Activated B cell treated with CpG ODN at 0.5 μM for 24 hours (primary cell): ENCODE results near the gene STRN4. TPM values are rescaled to one million over a fixed set of nuclear protein-coding genes. Genes with fewer than 3 reads are reported as not detected.
"Not testable (repeated sequence)": the region's sequence is repeated elsewhere in the genome, so short reads cannot be mapped to it uniquely, and the experiment has no call there.

Experiments
- ATAC-seq: fragments of 200-7000 bp; cut with Tn5 transposase; one replicate; pipeline ENCODE4 v1.10.0; 2021; ENCODE audit warnings: low read depth, mild to moderate bottlenecking, moderate library complexity
- CTCF ChIA-PET: fragments of 350-600 bp; sonication (Branson Sonifier 250); formaldehyde crosslinking; loops from one replicate; lab custom pipeline; 2021; ENCODE audit warnings: antibody characterized with exemption; lab: Charles Lee
- POLR2A ChIA-PET: fragments of 350-600 bp; sonication (Branson Sonifier 250); formaldehyde crosslinking; loops from one replicate; lab custom pipeline; 2021; ENCODE audit warnings: antibody characterized with exemption; lab: Charles Lee
- DNase-seq: peaks from one replicate; pipeline ENCODE4 v3.0.0; 2022
- H3K27ac Mint-ChIP-seq: one replicate; pipeline ENCODE4 v1.8.0; 2020; ENCODE audit warnings: mixed read lengths
- H3K27me3 Mint-ChIP-seq: one replicate; pipeline ENCODE4 v1.8.0; 2021; ENCODE audit warnings: mixed read lengths
- H3K36me3 Mint-ChIP-seq: one replicate; pipeline ENCODE4 v1.8.0; 2021; ENCODE audit warnings: low read depth, mixed read lengths
- H3K4me1 Mint-ChIP-seq: one replicate; pipeline ENCODE4 v1.8.0; 2021; ENCODE audit warnings: mixed read lengths
- H3K4me3 Mint-ChIP-seq: one replicate; pipeline ENCODE4 v1.8.0; 2020; ENCODE audit warnings: mild to moderate bottlenecking, mixed read lengths
- H3K9me3 Mint-ChIP-seq: one replicate; pipeline ENCODE4 v1.8.0; 2020; ENCODE audit warnings: mixed read lengths
- CTCF ChIP-seq: fragments of 200-600 bp; IDR thresholded peaks from one replicate; pipeline ENCODE4 v1.8.0; 2022; ENCODE audit warnings: antibody characterized with exemption, mild to moderate bottlenecking
- intact Hi-C: fragments of 100-400 bp; cut with micrococcal nuclease; formaldehyde crosslinking; loops from one replicate; pipeline ENCODE4 v1.15.1; 2024
- total RNA-seq: library from RNA; stranded (reverse); gene quantifications from 2 replicates; pipeline ENCODE4 v1.2.3, GENCODE V29; 2022

STRN4 gene
- total RNA-seq, 1 donor from 2014 or later: 90.4 TPM

- H3K27me3 Mint-ChIP-seq: no peaks in the 10 kb centered on the region
- peaks cover 45% of the 10 kb centered on the region for H3K4me1 Mint-ChIP-seq
- no peak for TF ChIP-seq CTCF
- no peak for ATAC-seq
- intact Hi-C loops: loop anchor here (10.0 kb wide), 1 partner anchor 442 kb away; no protein-coding TSS in a partner anchor
- peak overlapping the region; percentile 53 for H3K27ac Mint-ChIP-seq
- no peaks in the 10 kb centered on the region for H3K9me3 Mint-ChIP-seq
- ChIA-PET CTCF (no interaction called here), POLR2A (interaction anchor here (0.6 kb wide), 1 partner anchor 42 kb away, joined by 5 read pairs; no protein-coding TSS in a partner anchor)
- DNase-seq: no peak
- peaks cover 69% of the 10 kb centered on the region for H3K36me3 Mint-ChIP-seq
- no peak overlapping the region for H3K4me3 Mint-ChIP-seq
Measured at GRCh38 chr19:46782355-46783019, 36.2 kb upstream of the STRN4 start.

GRCh38 chr19:46777956-46778645 lies 31.9 kb upstream of the STRN4 start:
- DNase-seq, H3K4me1 Mint-ChIP-seq, intact Hi-C loops, ATAC-seq, H3K27me3 Mint-ChIP-seq, H3K9me3 Mint-ChIP-seq, H3K27ac Mint-ChIP-seq, H3K4me3 Mint-ChIP-seq: not testable (repeated sequence)
- CTCF ChIA-PET: interaction anchor here (1.3 to 1.9 kb wide), 3 partner anchors 20 to 62 kb away, joined by 3 to 5 read pairs (median 3); no protein-coding TSS in a partner anchor
- POLR2A ChIA-PET: interaction anchor here (0.7 kb wide), 1 partner anchor 11 kb away, joined by 4 read pairs; no protein-coding TSS in a partner anchor
- peaks cover 75% of the 10 kb centered on the region for H3K36me3 Mint-ChIP-seq

GRCh38 chr19:46776927-46777911 lies 31.0 kb upstream of the STRN4 start:
- no peak for TF ChIP-seq CTCF

GRCh38 chr19:46775642-46776258 lies 29.5 kb upstream of the STRN4 start:
- H3K27ac Mint-ChIP-seq: no peak overlapping the region
- CTCF ChIA-PET: interaction anchor here (1.3 to 1.6 kb wide), 2 partner anchors 10 to 18 kb away, joined by 3 to 4 read pairs; no protein-coding TSS in a partner anchor
- no peaks in the 10 kb centered on the region for H3K9me3 Mint-ChIP-seq
- no peak overlapping the region for H3K4me3 Mint-ChIP-seq
- H3K36me3 Mint-ChIP-seq: peaks cover 62% of the 10 kb centered on the region
- H3K27me3 Mint-ChIP-seq: no peaks in the 10 kb centered on the region
- intact Hi-C loops: no loop called here
- POLR2A ChIA-PET: interaction anchor here (0.7 to 1.2 kb wide), 2 partner anchors 11 to 13 kb away, joined by 3 to 4 read pairs; partner anchors contain the start of gene SLC1A5
- DNase-seq (no peak), ATAC-seq (no peak)
- H3K4me1 Mint-ChIP-seq: peaks cover 4% of the 10 kb centered on the region
- TF ChIP-seq CTCF: no peak

More at GRCh38 chr19:46776927-46777911, 31.0 kb upstream of the STRN4 start:
- intact Hi-C loops: no loop called here
- ATAC-seq (no peak), DNase-seq (no peak)
- no peaks in the 10 kb centered on the region for H3K9me3 Mint-ChIP-seq
- peaks cover 72% of the 10 kb centered on the region for H3K36me3 Mint-ChIP-seq
- POLR2A ChIA-PET: interaction anchor here (0.7 kb wide), 1 partner anchor 10 kb away, joined by 4 read pairs; no protein-coding TSS in a partner anchor
- CTCF ChIA-PET: interaction anchor here (1.3 to 1.9 kb wide), 3 partner anchors 8 to 63 kb away, joined by 3 to 5 read pairs (median 3); no protein-coding TSS in a partner anchor
- H3K27me3 Mint-ChIP-seq: no peaks in the 10 kb centered on the region
- no peak overlapping the region for H3K4me3 Mint-ChIP-seq
- H3K27ac Mint-ChIP-seq: no peak overlapping the region
- peaks cover 4% of the 10 kb centered on the region for H3K4me1 Mint-ChIP-seq
